Upper lobe of left lung (tissue), 6 donors: Measurements from ENCODE around the gene CDKAL1. TPM values are rescaled to one million over a fixed set of nuclear protein-coding genes. Genes with fewer than 3 reads are reported as not detected.

Experiments used
- ATAC-seq, 2 donors: fragments of 200-7000 bp; cut with Tn5 transposase; one replicate each; pipeline ENCODE4 v1.9.1; 2022; ENCODE audit warnings: mild to moderate bottlenecking in 2 of 2, moderate library complexity in 2 of 2; ENCODE audit not compliant: low FRiP score in 2 of 2
- DNase-seq, 2 donors: peaks; one replicate each; pipeline ENCODE4 v3.0.0-alpha.2; 2019 to 2020
- H3K27ac ChIP-seq, 4 donors: fragments of 200-600 bp; sonication (generic); one replicate each; pipeline ENCODE4 v1.5.1; 2016 to 2019
- H3K27me3 ChIP-seq, 4 donors: fragments of 200-600 bp; sonication (generic); one replicate each; pipeline ENCODE4 v1.5.1; 2017 to 2019
- H3K36me3 ChIP-seq, 4 donors: fragments of 200-600 bp; sonication (generic); one replicate each; pipeline ENCODE4 v1.5.1; 2016 to 2019
- H3K4me1 ChIP-seq, 4 donors: fragments of 200-600 bp; sonication (generic); one replicate each; pipeline ENCODE4 v1.5.1; 2018 to 2019
- H3K4me3 ChIP-seq, 4 donors: fragments of 200-600 bp; sonication (generic); one replicate each; pipeline ENCODE4 v1.5.1; 2017 to 2019; ENCODE audit warnings: mild to moderate bottlenecking in 2 of 4, moderate library complexity in 1 of 4
- H3K9me3 ChIP-seq, 4 donors: fragments of 200-600 bp; sonication (generic); one replicate each; pipeline ENCODE4 v1.5.1; 2018 to 2019
- EP300 ChIP-seq, 4 donors: sonication (generic); formaldehyde crosslinking; IDR thresholded peaks; one replicate each; pipeline ENCODE4 v1.5.1; 2017; ENCODE audit warnings: antibody characterized with exemption in 4 of 4, control low read depth in 2 of 4
- POLR2A ChIP-seq, 4 donors: fragments of 450-650 bp; IDR thresholded peaks; one replicate each; pipeline ENCODE4 v1.5.1; 2016 to 2017; ENCODE audit warnings: antibody characterized with exemption in 4 of 4, mild to moderate bottlenecking in 2 of 4
- POLR2AphosphoS5 ChIP-seq, 2 donors: sonication (generic); formaldehyde crosslinking; IDR thresholded peaks; one replicate each; pipeline ENCODE4 v1.5.1; 2017; ENCODE audit warnings: antibody characterized with exemption in 2 of 2
- WGBS, 2 donors: methylation state at CpG; one replicate each; pipeline ENCODE4 v1.1.5; 2017 to 2018; 5-methylcytosine and 5-hydroxymethylcytosine counted together
- total RNA-seq, 6 donors: library from RNA; depleted of rRNA in 4 of 6; stranded (reverse); fragments of >200 nt in 4 of 6; gene quantifications; one replicate each; pipeline versions ENCODE4 v1.1.0 to v1.2.1, GENCODE V29; 2016 to 2021
- TF ChIP-seq, protein P1 (sequence below), 6 experiments: fragments of 450-650 bp in 4 of 6; fragments of 200-600 bp in 2 of 6; sonication (generic) in 2 of 6; IDR thresholded peaks; one replicate each; pipeline ENCODE4 v1.5.1; 2016 to 2019; ENCODE audit warnings: antibody characterized with exemption in 6 of 6
- donor health status: DM: no; HTN: no; CAD: no; lungs with moderate emphysema.
- donor health status: DM: no; HTN: yes; CAD: no; lungs with severe emphysema.

CDKAL1 gene
- total RNA-seq, 6 donors from 2014 or later: 9.4 to 22.6 (median 13.8) TPM

DNA sequence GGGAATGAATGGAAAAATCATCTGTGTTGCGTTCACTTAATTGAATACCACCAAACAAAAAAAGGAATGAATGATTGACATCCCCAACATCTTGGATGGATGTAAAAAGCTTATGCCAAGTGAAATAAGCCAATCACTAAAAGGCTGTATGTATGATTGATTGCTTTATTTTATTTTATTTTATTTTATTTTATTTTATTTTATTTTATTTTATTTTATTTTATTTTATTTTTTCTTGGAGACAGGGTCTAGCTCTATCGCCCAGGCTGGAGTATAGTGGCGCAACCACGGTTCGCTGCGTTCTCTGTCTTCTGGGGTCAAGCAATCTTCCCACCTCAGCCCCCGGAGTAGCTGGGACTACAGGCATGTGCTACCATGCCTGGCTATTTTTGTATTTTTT is 263.3 kb downstream of the CDKAL1 start:
- DNase-seq: no peak
- Histone ChIP-seq H3K9me3 (no peaks in the 10 kb centered on the region), H3K4me1 (no peaks in the 10 kb centered on the region), H3K36me3 (no peaks in the 10 kb centered on the region), H3K27ac (no peak overlapping the region), H3K4me3 (no peak overlapping the region), H3K27me3 (no peaks in the 10 kb centered on the region)
- WGBS, 2 donors: 96 to 98% methylated on average over 7 of the region's 7 CpGs
- no peak for ATAC-seq
- TF ChIP-seq, protein P1, sequence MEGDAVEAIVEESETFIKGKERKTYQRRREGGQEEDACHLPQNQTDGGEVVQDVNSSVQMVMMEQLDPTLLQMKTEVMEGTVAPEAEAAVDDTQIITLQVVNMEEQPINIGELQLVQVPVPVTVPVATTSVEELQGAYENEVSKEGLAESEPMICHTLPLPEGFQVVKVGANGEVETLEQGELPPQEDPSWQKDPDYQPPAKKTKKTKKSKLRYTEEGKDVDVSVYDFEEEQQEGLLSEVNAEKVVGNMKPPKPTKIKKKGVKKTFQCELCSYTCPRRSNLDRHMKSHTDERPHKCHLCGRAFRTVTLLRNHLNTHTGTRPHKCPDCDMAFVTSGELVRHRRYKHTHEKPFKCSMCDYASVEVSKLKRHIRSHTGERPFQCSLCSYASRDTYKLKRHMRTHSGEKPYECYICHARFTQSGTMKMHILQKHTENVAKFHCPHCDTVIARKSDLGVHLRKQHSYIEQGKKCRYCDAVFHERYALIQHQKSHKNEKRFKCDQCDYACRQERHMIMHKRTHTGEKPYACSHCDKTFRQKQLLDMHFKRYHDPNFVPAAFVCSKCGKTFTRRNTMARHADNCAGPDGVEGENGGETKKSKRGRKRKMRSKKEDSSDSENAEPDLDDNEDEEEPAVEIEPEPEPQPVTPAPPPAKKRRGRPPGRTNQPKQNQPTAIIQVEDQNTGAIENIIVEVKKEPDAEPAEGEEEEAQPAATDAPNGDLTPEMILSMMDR (IDR thresholded peaks at IDR 0.05): no peak
- TF ChIP-seq POLR2AphosphoS5 (IDR thresholded peaks at IDR 0.05) (no peak), EP300 (IDR thresholded peaks at IDR 0.05) (no peak), POLR2A (IDR thresholded peaks at IDR 0.05) (no peak)

- TF ChIP-seq POLR2A (IDR thresholded peaks at IDR 0.05) (no peak), EP300 (IDR thresholded peaks at IDR 0.05) (no peak), POLR2AphosphoS5 (IDR thresholded peaks at IDR 0.05) (no peak)
- TF ChIP-seq, protein P1 (IDR thresholded peaks at IDR 0.05): no peak
- no peaks in the 10 kb centered on the region for H3K36me3 ChIP-seq
- ATAC-seq (no peak), DNase-seq (no peak)
- H3K27me3 ChIP-seq: no peaks in the 10 kb centered on the region
- H3K27ac ChIP-seq: no peak overlapping the region
- H3K4me3 ChIP-seq: no peak overlapping the region
- no peaks in the 10 kb centered on the region for H3K4me1 ChIP-seq
- H3K9me3 ChIP-seq: no peaks in the 10 kb centered on the region
These were observed 266.0 kb downstream of the CDKAL1 start for GRCh38 chr6:20800229-20800628.

- no peaks in the 10 kb centered on the region for H3K36me3 ChIP-seq
- no peaks in the 10 kb centered on the region for H3K9me3 ChIP-seq
- no peak overlapping the region for H3K27ac ChIP-seq
- ATAC-seq: no peak
- TF ChIP-seq POLR2A (IDR thresholded peaks at IDR 0.05): no peak
- TF ChIP-seq, protein P1 (IDR thresholded peaks at IDR 0.05): no peak
- TF ChIP-seq EP300 (IDR thresholded peaks at IDR 0.05): no peak
- TF ChIP-seq POLR2AphosphoS5 (IDR thresholded peaks at IDR 0.05): no peak
- no peaks in the 10 kb centered on the region for H3K27me3 ChIP-seq
- 91 to 95% methylated on average over 4 of the region's 4 CpGs for WGBS, 2 donors
- no peak for DNase-seq
- no peaks in the 10 kb centered on the region for H3K4me1 ChIP-seq
- no peak overlapping the region for H3K4me3 ChIP-seq
These were observed 266.4 kb downstream of the CDKAL1 start for GRCh38 chr6:20800653-20801052.

GRCh38 chr6:20801595-20801994 is 267.3 kb downstream of the CDKAL1 start:
- no peak overlapping the region for H3K4me3 ChIP-seq
- no peaks in the 10 kb centered on the region for H3K36me3 ChIP-seq
- WGBS, 2 donors: 95 to 97% methylated on average over 3 of the region's 3 CpGs
- H3K27ac ChIP-seq: no peak overlapping the region
- peaks cover 0 to 7% (median 4%) of the 10 kb centered on the region in 4 donors for H3K9me3 ChIP-seq
- no peaks in the 10 kb centered on the region for H3K27me3 ChIP-seq
- no peak for ATAC-seq
- H3K4me1 ChIP-seq: no peaks in the 10 kb centered on the region
- no peak for TF ChIP-seq EP300 (IDR thresholded peaks at IDR 0.05)
- TF ChIP-seq POLR2AphosphoS5 (IDR thresholded peaks at IDR 0.05): no peak
- TF ChIP-seq POLR2A (IDR thresholded peaks at IDR 0.05): no peak
- TF ChIP-seq, protein P1 (IDR thresholded peaks at IDR 0.05): no peak
- no peak for DNase-seq

DNA sequence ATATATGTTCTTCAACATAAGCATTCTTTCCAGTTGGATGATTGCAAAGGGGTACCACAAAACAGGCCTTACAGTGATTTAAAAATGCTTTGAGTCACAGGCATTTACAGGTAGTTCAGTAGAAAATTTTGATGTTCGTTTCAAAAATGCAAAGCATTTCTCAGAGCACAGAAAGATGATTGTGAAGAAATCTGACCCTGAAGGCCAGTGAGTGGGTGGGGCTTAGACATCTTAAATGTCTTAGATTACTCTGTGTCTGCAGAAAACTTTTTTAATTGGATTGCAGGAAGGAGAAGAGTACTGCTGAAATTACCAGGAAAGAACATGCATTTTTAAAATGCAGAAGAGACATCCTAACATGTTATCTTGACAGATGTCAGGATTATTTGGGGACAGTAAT is 268.3 kb downstream of the CDKAL1 start:
- Histone ChIP-seq H3K27me3 (no peaks in the 10 kb centered on the region), H3K36me3 (no peaks in the 10 kb centered on the region), H3K9me3 (peaks cover 0 to 8% (median 5%) of the 10 kb centered on the region in 4 donors), H3K27ac (no peak overlapping the region), H3K4me1 (no peaks in the 10 kb centered on the region), H3K4me3 (no peak overlapping the region)
- ATAC-seq (no peak), DNase-seq (no peak)
- no peak for TF ChIP-seq POLR2A (IDR thresholded peaks at IDR 0.05)
- TF ChIP-seq EP300 (IDR thresholded peaks at IDR 0.05): no peak
- no peak for TF ChIP-seq POLR2AphosphoS5 (IDR thresholded peaks at IDR 0.05)
- TF ChIP-seq, protein P1 (IDR thresholded peaks at IDR 0.05): no peak
- WGBS, 2 donors: 47 to 79% methylated on average over 1 of the region's 1 CpG
